ENCODE data around the gene TLE3. TPM values are rescaled to one million over a fixed set of nuclear protein-coding genes. Genes with fewer than 3 reads are reported as not detected.

The TLE3 gene
- total and polyA plus RNA-seq, 2 of the 13 experiments (the other 11 are each of a cell fraction or from before 2014, with no cell fraction given), result 11.9 to 13.8 TPM

- peak; percentile 95; the same call in 1 of the 2 replicates for TF ChIP-seq ZNF788 (CRISPR knock-in tag; IDR thresholded peaks at IDR 0.05; ENCODE audit: borderline replicate concordance)
- TF ChIP-seq TRAFD1 (CRISPR knock-in tag; IDR thresholded peaks at IDR 0.05; ENCODE audit: borderline replicate concordance), result no peak
- no peak for TF ChIP-seq NPAS2 (CRISPR knock-in tag; IDR thresholded peaks at IDR 0.05; ENCODE audit: borderline replicate concordance)
- 0 out of 2 replicates have a peak, but pooled peaks have one; percentile 35 for TF ChIP-seq ATAD3A (CRISPR knock-in tag; IDR thresholded peaks at IDR 0.05)
- peak; percentile 79 for TF ChIP-seq ZMYM4 (CRISPR knock-in tag; IDR thresholded peaks at IDR 0.05)
- 0 out of 2 replicates have a peak, but pooled peaks have one; percentile 28 for TF ChIP-seq ZSCAN9 (CRISPR knock-in tag; IDR thresholded peaks at IDR 0.05; ENCODE audit: borderline replicate concordance)
- 0 out of 2 replicates have a peak, but pooled peaks have one; percentile 71 for TF ChIP-seq HINFP (CRISPR knock-in tag; IDR thresholded peaks at IDR 0.05; ENCODE audit: low read depth)
- peak; percentile 91 for TF ChIP-seq HIVEP1 (CRISPR knock-in tag; IDR thresholded peaks at IDR 0.05)
- no peak for TF ChIP-seq HMGA1 (CRISPR knock-in tag; conservative IDR thresholded peaks at IDR 0.05)
- peak; percentile 89; the same call in 1 of the 2 replicates for TF ChIP-seq TFE3 (CRISPR knock-in tag; IDR thresholded peaks at IDR 0.05)
- TF ChIP-seq CCDC6 (CRISPR knock-in tag; IDR thresholded peaks at IDR 0.05), result 0 out of 2 replicates have a peak, but pooled peaks have one; percentile 9
- TF ChIP-seq ZNF263 (CRISPR knock-in tag; IDR thresholded peaks at IDR 0.05), result peak; percentile 66
- TF ChIP-seq MIER3 (CRISPR knock-in tag; IDR thresholded peaks at IDR 0.05; ENCODE audit: borderline replicate concordance), result no peak
- TF ChIP-seq ZFP36L1 (CRISPR knock-in tag; IDR thresholded peaks at IDR 0.05), result 0 out of 2 replicates have a peak, but pooled peaks have one; percentile 40
- no peak for TF ChIP-seq CENPT (CRISPR knock-in tag; IDR thresholded peaks at IDR 0.05; ENCODE audit: low read depth)
- TF ChIP-seq GMEB1 (CRISPR knock-in tag; IDR thresholded peaks at IDR 0.05; ENCODE audit: borderline replicate concordance), result peak; percentile 59
- TF ChIP-seq MEF2D (CRISPR knock-in tag; IDR thresholded peaks at IDR 0.05), result peak; percentile 91
- TF ChIP-seq MAFF (IDR thresholded peaks at IDR 0.05; ENCODE audit: low read depth, low read length), result peak; percentile 55
- TF ChIP-seq ISL2 (CRISPR knock-in tag; IDR thresholded peaks at IDR 0.05), result peak; percentile 77
- peak; percentile 93 for TF ChIP-seq FOXP4 (CRISPR knock-in tag; IDR thresholded peaks at IDR 0.05)
- TF ChIP-seq MXD4 (CRISPR knock-in tag; IDR thresholded peaks at IDR 0.05), result peak; percentile 68; the same call in 1 of the 2 replicates
Observed at GRCh38 chr15:70078578-70079417, 18.9 kb downstream of the TLE3 start (continued).
